Measurements from ENCODE around the gene URGCP.

URGCP gene

GRCh38 chr7:43869867-43870240, 36.5 kb downstream of the URGCP start:
- H3K4me3 ChIP-seq (replicated peaks in 1 of 2; ENCODE audit: low read depth in 2 of 2, low read length in 2 of 2): peak overlapping the region; percentile 79 to 84
- DNase-seq (ENCODE audit: low read depth in 2 of 2): peak; percentile 84 to 96
- TF ChIP-seq CTCF (IDR thresholded peaks at IDR 0.05; ENCODE audit: low read depth, low read length): no peak

GRCh38 chr7:43869006-43869866, 37.2 kb downstream of the URGCP start, which contains the start of gene MRPS24:
TSS of gene MRPS24 (minus strand) at chr7:43869517. CDS start at chr7:43869495, 22 bp downstream.
- H3K4me3 ChIP-seq (replicated peaks in 1 of 2; ENCODE audit: low read depth in 2 of 2, low read length in 2 of 2): peak within 1 kb of the TSS; percentile 79 to 84
- DNase-seq (ENCODE audit: low read depth in 2 of 2): peak; percentile 96 to 98
- no peak for TF ChIP-seq CTCF (IDR thresholded peaks at IDR 0.05; ENCODE audit: low read depth, low read length)

- no peak for DNase-seq (ENCODE audit: low read depth in 2 of 2)
- H3K4me3 ChIP-seq (replicated peaks in 1 of 2; ENCODE audit: low read depth in 2 of 2, low read length in 2 of 2): peak overlapping the region; percentile 79 to 84
- no peak for TF ChIP-seq CTCF (IDR thresholded peaks at IDR 0.05; ENCODE audit: low read depth, low read length)
These were observed 37.8 kb downstream of the URGCP start for GRCh38 chr7:43868681-43869005.

- DNase-seq (ENCODE audit: low read depth in 2 of 2): no peak
- TF ChIP-seq CTCF (IDR thresholded peaks at IDR 0.05; ENCODE audit: low read depth, low read length): no peak
- peak overlapping the region; percentile 79 to 84 for H3K4me3 ChIP-seq (replicated peaks in 1 of 2; ENCODE audit: low read depth in 2 of 2, low read length in 2 of 2)
These were observed 38.2 kb downstream of the URGCP start for GRCh38 chr7:43868181-43868580.

GRCh38 chr7:43865277-43865676, 41.1 kb downstream of the URGCP start:
- TF ChIP-seq CTCF (IDR thresholded peaks at IDR 0.05; ENCODE audit: low read depth, low read length): no peak
- DNase-seq (ENCODE audit: low read depth in 2 of 2): no peak
- H3K4me3 ChIP-seq (replicated peaks in 1 of 2; ENCODE audit: low read depth in 2 of 2, low read length in 2 of 2): no peak overlapping the region

- DNase-seq (ENCODE audit: low read depth in 2 of 2): no peak
- no peak for TF ChIP-seq CTCF (IDR thresholded peaks at IDR 0.05; ENCODE audit: low read depth, low read length)
- H3K4me3 ChIP-seq (replicated peaks in 1 of 2; ENCODE audit: low read depth in 2 of 2, low read length in 2 of 2): no peak overlapping the region
These were observed 42.3 kb downstream of the URGCP start for GRCh38 chr7:43864126-43864525.
